HG02588 (cell line): ENCODE measurements around the gene A3GALT2.

Source experiments
- ATAC-seq: cut with Tn5 transposase; IDR thresholded peaks from one replicate; pipeline ENCODE4 v1.9.1; 2021; ENCODE audit warnings: mild to moderate bottlenecking, moderate library complexity; ENCODE audit not compliant: unreplicated experiment

Gene A3GALT2

DNA sequence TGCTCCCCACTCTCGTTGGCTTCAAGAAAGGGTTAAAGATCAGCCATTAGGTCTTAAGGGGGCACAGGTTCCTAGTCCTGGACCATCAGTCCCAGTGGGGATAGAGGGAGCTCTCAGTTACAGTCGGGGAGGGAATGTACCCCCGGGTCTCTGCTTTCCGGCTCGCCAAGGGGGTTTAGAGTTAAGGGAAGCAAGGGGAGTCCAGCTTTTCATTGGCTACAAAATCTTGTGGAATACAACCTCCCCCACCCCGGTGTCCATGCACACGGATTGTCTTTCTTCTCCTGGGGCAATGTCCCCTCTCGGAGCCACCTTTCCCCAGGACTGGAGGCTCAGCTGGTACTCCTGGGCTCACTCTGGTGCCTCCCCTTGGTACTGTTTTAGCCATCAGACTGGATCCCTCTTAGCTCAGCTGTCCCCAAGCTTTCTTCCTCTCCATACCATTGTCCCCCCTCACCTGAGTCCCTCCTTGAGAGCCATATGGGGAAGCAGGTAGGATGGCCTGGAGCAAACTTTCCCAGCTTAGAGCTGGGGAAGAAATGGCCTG is at the start of gene A3GALT2:
Gene A3GALT2 (minus strand): TSS at position 480 of the 547 bp plus-strand sequence. CDS start 0 bp downstream, at position 480.
- ATAC-seq: no peak

DNA sequence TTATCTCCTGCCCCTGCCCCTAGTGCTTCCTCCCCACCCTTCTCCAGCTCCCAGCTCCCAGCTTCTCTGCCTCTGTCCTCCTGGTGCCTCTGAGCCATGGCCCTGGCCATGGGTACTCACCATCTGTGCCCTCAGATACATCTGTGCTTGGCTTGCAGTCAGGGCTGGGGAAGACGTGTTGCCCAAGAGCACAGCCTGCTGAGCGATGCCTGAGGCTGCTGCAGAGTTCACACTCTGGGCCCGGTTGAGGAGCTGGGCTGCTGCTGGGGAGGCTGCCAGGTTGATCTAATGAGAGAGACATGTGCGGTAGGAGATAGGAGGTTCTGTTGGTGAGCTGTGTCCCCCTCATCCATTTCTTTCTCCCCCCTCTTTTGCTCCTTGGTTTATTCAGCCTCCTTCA is 49.4 kb upstream of the A3GALT2 start:
- no peak for ATAC-seq

DNA sequence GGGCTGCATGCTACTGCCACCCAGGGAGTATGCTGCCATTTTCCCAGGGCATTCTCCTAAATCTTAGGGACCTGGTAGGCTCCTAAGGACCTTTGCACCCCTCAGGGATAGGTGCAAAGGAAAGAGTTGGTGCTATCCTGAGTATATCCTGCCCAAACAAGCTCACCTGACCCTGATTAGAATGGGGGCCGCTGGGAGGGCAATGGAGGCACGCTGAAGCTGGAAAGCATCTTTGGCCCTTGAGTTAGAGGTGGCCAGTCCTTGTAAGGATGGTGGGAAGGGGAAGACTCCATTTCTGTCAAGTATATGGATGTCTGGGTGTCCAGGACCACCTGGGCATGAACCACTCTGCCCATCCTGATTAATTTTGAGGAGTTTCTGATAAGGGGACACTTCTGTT is 48.9 kb upstream of the A3GALT2 start:
- ATAC-seq: no peak

DNA sequence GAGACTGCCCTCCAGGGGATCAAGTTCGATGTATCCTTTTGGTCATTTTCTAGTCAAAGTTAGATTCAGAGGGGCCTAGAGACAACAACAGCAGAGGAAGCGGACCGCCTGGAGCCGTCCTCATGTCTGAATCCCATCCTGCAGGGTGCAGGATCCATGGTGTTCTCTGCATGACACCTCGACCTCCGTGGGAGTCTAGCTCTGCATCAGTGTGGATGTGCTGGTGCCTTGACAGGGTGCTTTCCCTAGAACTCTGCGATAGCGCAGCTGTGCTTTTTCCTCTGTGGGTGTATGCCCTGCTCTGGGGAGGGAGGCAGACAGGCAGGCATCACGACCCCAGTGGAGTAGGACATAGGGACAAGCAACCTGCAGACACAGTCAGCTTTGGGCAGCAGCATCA is 48.2 kb upstream of the A3GALT2 start:
- no peak for ATAC-seq

DNA sequence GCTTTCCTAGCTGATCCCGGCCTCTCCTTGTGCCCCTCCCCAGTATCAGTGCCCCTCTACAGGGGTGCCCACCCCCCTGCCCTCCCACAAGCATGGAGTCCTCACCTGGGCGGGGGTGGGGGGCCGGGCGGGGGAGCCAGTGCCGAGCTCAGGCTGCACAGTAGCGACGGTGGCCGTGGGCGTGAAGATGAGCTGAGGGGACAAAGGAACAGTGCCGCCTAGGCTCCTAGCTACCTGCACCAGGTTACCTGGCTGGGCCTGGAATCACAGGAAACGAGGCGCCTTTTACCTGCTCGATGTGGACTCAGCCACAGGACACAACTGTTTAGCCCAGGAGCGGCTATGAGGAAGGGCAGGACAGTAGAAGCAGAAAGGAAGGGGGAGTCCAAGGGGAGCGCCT is 47.5 kb upstream of the A3GALT2 start:
- no peak for ATAC-seq

DNA sequence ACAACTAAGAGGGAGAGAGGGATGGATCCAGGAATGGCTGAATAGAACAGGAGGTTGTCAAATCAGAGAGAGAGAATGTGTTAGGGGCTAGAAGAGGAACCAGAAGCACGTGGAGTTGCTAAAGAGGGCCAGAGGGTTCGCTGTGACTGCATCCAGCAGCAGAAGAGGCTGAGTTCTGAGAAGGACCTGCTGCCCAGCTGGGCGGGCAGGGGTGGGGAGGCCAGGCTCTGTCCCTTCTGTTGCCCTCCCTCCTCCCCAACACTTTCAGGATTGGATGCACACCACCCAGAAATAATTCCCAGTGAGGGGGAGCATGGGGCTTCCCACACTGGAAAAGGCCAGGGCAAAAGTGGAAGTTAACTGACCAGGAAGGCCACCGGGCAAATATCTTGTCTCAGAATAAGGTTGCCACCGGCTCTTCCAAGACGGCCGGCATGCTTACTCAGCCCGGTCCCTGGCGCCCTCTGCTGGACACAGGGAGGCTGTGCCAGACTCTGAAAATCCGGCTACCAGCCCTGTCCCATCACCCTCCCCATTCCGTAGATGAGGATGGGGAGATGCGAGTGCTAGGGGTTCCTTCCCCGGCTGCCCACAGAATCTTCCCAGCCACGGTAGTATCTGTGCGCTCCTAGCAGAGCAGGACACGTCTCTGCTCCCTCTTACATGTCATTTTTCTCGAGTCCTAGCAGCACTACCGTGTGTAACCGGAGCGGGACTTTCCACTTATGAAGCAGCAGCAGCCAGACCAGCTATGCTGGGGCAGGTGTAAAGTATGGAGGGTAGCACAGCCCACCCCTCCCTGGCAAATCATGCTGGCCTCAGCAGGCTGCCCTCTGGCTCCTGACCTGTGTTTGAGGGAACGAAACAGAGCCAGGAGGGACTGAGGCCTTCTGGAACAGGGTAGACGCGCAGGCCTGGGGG is 46.8 kb upstream of the A3GALT2 start:
- no peak for ATAC-seq

DNA sequence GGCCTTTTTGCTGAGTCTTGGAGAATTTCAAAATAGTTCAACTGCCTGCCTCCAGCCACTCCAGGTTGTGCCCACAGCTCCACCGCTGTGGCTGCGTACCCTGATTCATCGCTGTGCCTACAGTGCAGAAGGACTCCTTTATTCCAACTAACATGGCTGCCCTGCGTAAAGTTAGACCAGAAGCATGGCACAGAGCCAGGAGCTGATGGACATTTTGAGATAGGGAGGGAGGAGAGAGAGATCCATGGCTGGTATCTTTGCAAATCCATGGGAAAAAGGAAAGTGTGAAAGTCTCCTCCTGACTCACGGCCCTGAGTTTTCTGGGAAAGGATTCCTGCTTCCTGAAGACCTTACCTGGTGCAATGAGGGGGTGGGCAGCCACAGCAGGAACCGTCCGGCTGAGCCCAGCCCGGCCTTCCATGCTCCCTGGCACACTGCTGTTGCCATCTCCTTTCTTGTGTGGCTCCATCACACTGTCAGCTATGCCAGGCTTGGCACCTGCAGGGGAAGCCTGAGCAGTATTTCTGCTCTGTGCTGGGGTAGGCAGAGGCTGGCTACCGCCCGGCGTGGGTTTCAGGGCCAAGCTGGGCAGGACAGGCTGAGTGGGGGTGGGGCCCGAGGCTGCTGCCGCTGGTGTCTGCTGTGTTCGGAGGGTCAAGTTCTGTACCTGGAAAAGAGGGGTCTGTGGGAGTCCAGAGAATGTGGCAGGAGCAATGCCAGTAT is 46.0 kb upstream of the A3GALT2 start:
- no peak for ATAC-seq

DNA sequence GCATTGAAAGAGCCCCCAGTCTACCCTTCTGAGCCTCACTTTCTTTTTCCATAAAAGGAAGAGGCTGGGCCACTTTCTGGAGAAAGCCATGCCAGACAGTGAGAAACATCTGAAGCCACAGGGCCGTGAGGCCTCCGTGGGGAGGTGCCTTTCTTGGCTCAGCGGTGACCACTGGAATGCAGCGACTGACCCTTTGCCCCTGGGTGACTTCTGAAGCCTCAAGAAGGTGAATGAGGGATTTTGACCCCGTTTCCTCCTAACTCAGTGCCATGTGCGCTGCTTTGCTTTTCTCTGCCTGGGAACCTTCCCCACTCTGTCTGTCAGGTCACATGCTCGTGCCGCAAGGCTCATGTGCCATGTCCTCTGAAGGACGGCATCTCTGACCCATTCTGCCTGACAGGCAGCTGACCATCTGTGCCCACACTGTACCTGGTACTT is 44.7 kb upstream of the A3GALT2 start:
- ATAC-seq: no peak

DNA sequence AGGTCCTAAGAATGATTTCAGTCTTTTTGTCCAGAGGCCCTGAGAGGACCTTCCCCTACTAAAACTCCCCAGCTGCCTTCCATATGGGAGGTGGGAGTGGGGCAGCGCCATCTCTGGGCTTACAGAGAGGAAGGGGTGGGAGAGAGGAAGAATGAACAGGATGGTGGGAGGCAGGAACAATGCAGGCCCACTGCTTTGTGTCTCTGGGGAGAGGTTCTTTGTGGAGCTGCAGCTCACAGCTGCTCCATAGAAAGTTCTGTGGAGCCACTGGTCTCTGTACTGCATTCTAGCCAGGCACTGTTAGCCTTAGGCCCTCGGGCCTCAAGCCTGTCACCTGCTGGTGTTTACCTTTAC is 43.6 kb upstream of the A3GALT2 start:
- no peak for ATAC-seq

DNA sequence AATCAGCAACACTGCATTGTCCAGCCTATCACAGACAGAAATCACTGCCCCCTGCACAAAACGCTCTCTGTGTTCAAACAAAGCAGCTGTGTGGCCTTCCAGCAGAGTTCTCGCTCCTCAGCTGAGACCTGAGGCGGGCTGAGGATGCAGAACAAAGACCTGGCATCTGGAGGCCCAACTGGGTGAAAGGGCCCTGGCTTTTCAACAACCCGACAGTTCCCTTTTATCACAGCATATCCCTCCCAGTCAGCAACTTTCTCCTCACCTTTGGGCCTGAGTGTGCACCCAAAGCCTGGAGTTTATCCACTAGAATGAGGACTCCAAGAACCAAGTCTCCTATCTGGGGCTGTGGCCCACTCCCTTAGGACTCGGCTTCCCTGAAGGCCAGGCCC is 42.6 kb upstream of the A3GALT2 start:
- no peak for ATAC-seq

DNA sequence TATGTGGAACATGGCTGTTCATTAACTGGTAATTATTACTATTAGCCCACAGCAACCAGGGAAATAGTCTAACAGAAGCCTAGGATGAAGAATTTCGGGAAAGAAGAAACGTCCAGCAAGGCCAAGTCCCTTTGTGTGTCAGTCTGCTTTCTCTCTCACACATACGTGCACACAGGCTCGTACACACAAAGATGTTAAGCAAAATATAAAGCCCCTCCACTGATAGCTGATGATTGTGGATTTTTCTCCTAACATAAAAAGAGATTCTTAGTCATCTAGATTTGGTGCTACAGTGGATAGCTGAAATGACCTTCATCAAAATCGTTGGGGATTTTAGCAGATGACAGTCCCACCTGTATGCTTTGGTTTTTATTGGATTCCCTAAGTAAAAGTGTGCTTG is 42.1 kb upstream of the A3GALT2 start:
- ATAC-seq: no peak

DNA sequence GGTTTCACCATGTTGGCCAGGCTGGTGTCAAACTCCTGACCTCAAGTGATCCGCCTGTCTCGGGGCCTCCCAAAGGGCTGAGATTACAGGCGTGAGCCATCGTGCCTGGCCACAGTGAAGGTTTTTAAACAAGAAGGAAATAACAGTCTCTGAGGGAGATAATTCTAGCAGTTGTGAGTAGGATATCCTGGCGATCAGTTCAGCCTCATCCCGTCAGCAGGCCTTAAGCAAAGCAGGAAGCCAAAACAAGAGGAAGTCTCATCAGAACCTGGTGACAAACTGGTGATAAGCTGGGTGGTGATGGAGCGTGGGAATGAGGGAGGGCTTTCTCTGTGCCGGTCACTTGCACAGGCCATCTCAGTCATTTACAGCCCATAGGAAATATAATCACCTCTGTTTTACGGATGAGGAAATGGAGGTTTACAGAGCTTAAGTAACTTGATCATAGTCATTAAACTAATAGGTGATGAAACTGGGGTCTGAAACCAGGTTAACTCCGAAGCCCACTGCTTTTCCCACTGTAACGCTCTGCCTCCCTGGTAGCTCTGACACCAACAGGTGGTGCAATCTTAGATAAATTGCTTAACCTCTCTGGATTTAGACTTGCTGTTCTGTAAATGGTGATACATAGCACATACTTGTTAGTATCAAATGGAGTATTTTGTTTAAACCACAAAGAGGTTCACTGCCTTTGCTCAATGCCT is 40.8 kb upstream of the A3GALT2 start:
- no peak for ATAC-seq

DNA sequence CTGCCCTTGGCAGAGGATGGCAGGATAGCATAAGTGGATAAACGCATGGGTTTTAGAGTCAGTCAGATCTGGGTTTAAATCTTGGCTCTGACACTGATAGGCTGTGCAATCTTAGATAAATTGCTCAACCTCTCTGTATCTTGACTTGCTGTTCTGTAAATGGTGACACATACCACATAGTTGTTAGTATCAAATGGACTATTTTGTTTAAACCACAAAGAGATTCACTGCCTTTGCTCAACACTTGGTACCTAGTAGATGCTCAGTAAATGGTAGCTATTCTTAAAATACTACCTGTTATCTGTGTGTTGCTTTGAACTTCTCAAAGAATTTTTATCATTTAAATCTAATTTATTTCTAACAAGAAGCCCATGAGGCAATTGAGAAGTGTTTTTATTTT is 39.5 kb upstream of the A3GALT2 start:
- ATAC-seq: no peak

DNA sequence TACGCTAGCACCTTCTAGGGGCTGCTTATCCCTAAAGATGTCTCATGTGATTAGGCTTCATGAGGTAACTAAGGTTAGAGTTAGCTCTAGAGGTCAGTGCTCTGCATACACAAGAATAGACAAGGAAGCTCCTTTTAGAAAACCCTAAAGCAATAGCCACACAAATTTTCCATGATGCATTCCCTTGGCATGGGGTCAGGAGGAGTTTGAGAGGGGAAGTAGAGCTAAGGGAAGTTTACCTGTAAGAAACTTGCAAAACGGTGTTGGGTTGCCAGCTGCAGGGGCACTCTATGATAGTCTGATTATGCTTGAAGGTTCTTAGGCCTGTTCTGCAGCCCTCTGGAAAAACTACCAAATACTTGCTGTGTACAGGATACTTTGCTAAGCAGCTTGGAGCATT is 39.0 kb upstream of the A3GALT2 start:
- ATAC-seq: no peak

DNA sequence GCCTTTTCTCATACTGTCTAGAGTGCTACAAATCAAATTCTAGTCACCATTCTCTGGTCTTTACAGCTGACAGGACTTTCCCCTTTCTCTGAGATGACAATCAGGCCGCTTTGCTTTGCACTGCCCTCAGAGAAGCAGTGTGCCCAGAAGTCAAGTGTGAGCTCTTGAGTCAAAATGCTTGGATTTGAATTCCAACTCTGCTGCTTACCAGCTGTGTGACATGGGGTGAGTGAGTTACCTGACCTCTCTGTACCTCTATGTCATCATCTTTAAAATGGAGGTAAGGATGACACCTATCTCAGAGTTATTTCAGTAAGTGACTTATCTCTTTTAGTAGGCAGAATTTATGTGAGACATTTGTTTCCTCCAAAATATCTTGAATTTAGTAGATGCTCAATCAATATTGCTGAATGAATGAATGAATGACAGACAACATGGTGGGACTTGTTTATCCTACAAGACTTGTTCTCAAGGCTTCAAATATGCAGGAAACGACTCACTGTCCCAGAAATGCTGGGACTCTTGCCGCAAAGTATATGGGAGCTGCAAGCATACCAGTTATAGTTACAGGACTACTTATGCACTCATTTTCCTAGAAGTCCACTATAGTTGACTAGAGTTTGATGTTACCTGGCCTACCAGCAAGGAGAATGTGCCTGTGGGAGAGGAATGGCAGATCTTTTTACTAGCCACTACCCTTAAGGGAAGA is 38.1 kb upstream of the A3GALT2 start:
- ATAC-seq: no peak

DNA sequence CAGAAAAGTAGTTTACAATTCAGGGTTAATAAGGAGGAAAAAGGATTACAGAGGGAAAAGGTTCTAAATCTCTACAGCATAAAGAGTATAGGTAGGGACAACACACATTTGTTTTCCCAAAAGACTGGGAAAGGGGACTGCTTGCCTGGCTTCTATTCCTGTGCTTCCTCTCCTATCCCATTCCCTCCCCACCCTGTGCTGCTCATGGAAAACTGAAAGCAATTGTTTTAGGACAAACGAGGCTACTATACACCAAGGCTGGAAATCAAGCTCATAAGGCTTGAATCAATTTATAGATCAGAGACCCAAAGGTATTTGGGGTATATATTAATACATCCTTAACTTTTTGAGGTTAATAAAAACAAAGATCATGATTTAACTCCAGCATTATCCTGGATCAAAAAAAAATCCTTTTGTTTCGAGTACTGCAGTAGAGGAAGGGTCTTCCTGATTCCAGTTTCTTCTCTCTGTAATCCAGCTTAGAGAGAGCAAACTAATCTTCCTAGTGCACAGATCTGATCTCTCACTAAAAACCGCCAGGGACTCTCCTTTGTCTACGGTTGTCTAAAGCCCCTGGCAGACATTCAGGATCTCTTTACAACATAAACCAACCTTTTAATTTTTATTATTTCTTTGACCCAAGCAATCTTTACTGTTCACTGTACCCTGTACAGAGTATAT is 37.4 kb upstream of the A3GALT2 start:
- no peak for ATAC-seq

DNA sequence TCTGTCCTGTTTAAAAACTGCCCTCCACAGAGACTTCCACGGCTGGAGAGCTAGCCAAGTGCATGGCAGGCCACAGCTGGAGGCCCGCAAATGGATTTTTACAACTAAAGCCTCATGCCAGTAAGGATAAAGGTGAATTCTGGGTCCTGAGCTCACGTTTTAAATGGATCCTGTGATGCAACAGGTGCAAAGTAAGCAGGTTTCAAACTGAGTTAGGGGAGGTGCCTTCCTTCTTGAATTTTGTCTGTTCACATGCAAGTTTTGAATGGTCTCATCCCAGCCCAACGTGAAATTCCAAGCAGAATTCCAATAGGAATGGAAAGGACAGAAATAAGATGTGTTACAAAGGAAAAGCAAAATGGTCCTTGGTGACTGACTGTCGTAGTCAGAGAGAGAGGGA is 36.2 kb upstream of the A3GALT2 start:
- ATAC-seq: no peak

DNA sequence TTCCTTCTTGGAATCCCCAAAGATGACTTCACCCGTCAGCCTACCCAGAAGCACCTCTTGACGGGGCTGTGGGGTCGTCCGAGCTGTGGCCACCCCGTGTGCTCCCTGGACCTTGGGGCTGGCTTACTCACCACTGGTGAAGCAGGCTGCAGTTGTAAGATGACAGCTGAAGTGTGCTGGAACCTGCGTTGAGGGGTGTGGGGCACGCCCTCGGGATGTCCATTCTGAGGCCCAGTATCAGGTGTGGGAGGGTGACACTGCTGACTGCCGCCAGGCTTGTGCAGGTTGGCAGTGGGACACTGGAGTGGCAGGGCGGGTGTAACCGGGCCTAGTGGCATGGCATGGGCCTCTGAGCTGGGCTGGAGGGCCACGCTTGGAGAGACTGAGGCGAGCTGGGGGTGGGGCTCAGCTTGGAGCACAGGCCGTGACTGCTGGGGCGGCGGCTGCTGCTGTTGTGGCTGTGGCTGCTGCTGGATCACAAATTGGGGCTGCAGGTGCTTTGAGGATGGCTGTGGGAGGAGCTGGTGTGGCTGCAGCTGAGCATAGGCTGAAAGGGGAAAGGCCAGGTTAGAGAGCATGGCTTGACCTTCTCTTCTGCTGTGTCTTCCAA is 33.9 kb upstream of the A3GALT2 start:
- ATAC-seq: no peak

DNA sequence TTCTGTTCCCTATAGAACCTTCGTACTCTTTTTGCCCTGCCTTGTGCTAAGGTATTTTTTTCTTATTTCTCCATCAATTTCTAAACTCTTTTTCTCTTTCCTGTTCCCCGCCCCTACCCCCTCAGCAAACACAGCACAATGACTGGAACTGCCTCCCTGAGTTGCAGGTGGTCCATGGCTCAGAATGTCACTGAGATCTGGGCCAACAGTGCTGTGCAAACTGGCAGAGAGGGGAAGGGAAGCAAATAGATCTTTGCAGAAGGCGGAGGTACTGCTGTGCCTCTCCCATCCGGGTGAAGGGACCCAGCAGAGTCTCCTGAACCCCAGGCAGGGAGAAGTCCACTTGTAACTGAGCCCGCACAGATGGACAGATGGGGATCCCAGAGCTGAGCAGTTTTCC is 32.6 kb upstream of the A3GALT2 start:
- no peak for ATAC-seq

DNA sequence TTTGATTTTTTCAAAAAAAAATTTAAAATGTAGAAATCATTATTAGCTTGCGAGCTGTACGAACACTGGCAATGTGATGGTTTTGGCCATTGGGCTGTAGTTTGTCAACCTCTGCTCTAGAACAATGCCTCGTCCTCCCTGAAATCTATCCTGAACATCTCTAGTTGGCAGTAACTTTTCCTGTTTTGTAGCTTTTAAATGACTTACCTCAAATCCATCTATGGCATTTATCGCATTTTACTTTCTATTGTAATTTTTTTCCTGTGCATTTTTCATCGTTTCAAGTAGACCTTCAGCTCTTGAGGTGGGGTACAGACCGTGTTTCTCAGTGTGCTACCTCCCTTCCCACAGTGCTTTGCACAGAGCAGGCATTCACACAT is 30.4 kb upstream of the A3GALT2 start:
- ATAC-seq: no peak
